GM21786 (cell line): ENCODE results near the gene CACNA1H.
"Not testable (repeated sequence)": the region's sequence is repeated elsewhere in the genome, so short reads cannot be mapped to it uniquely, and the experiment has no call there.

ENCODE experiments used
- ATAC-seq: cut with Tn5 transposase; IDR thresholded peaks from one replicate; pipeline ENCODE4 v1.9.1; 2021; ENCODE audit not compliant: unreplicated experiment

The CACNA1H gene

DNA sequence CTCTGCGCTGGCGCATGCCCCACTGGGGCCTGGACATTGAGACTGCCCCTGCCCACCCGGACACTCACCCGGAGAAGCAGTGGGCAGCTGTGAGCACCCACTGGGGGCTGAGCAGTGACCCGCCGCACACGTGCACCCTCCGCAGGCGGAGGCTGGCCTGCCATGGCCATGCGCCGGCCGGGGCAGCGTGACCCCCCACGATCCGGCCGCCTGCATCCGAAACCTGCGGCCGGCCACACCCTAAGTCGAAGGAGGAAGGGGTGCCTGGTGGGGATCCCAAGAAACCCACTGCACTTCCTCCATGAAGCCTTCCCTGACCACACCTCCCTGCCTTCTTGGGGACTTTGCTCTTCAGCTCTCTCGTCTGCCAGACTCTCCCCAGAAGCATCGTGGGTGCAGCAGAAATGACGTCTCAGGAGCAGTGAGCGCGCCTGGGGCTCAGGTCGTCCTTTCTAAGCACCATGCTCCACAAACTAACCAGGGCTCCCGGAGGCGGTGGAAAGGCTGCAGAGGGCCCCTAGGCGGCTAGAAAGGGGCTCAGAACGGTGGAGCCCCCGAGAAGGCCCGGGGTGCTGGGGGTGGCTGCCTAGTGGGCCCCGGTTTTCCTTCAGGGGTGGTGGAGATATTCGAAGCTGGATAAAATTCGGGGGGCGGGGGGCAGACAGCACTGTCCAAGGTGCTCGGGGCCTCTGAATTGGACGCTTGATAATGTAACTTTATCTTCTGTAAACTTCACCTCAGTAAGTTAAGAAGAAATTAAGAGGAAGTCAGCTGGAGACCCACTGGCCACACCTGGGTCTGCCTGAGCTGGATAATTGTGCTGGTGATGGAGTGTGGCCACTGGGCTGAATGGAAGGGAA, 70.7 kb downstream of the CACNA1H start:
- ATAC-seq: no peak

DNA sequence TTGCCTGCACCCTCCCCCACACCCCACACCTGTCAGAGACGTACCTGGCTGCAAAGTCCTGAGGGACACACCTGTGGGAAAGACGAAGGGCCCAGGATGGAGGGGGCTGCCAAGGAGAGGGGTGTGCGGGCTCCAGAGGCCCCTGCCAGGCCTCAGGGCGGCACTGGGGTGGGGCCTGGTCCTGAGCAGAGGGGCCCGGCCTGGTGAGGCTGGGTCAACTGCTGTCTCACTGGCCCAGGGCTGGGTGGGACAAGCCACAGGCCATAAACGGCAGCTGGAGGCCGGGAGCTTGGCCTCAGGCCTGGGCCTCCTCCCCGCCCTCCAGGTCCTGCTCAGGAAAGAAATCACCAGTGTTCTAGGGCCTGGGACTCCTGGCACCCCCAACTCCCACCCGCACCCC, 71.7 kb downstream of the CACNA1H start:
- ATAC-seq: no peak

DNA sequence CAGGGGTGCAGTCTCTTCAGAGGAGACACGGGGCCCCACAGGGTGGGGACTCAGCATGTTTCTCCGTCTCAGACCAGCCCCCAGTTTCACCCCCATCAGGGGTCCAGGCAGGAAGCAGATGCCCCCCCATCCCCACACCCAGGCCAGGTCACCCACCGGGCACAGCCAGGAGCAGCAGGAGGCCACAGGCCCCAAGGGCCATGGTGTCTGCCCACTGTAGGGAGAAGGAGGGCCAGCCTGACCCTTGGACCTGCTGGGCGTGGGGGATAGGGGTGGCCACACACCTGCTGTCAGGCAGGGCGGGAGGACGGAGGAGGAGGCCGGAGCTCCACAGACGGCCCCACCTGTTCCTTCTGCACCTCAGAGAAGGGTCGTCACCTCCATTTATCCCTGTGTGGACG, 72.1 kb downstream of the CACNA1H start, which contains the start of gene TPSG1:
Gene TPSG1 (minus strand): TSS at position 218 of the 401 bp plus-strand sequence. CDS start 16 bp downstream, at position 202.
- ATAC-seq: no peak

DNA sequence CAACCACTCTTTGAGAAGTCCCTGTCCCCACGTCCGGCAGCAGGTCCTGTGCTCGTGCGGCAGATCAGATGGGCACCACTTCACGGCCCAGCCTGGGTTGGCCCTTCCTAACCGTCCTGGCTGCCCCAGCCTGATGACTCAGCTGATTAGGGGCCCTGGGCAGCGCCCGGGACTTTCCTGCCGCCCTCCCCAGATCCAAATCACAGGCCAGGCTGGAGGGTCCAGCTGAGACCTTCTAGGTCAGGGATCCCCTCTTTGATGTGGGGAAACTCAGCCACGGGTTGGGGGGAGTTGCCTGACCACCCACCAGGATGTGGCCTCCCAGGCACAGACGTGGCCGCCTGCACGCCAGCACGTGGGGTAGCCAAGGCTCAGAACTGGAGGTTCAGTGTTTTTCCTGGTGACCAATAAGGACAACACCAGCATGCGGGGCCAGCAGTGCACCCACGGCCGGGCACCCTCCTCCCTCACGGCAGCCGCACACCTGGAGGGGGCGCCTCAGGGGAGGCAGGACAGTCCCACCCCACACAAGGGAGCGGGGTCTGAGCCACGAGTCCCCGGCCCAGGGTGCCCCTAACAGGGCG, 72.9 kb downstream of the CACNA1H start:
- ATAC-seq: not testable (repeated sequence)

- ATAC-seq: not testable (repeated sequence)
Observed at GRCh38 chr16:1226692-1227091, 73.8 kb downstream of the CACNA1H start.

GRCh38 chr16:1228227-1228626, 75.3 kb downstream of the CACNA1H start:
- not testable (repeated sequence) for ATAC-seq

DNA sequence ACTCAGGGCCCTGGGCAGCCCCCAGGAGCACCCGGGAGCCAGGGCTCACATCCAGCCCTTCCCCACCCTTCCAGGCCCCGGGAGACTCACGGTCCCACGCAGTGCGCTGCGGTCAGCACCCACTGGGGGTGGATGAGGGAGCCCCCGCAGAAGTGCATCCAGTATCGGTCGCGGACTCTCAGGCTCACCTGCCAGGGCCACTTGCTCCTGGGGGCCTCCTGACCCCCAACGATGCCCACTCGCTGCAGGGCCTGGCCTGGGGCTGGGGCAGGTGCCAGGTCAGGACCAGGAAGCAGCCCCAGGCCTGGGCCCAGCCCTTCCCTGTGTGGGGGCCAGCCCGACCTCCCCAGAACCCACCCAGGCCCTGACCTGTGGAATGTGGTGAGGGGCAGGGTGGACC, 76.6 kb downstream of the CACNA1H start:
- not testable (repeated sequence) for ATAC-seq

GRCh38 chr16:1230084-1230470, 77.2 kb downstream of the CACNA1H start, which contains the start of gene TPSB2:
TPSB2 (minus strand) TSS chr16:1230184; CDS start chr16:1229951, 233 bp downstream.
- ATAC-seq: not testable (repeated sequence)

DNA sequence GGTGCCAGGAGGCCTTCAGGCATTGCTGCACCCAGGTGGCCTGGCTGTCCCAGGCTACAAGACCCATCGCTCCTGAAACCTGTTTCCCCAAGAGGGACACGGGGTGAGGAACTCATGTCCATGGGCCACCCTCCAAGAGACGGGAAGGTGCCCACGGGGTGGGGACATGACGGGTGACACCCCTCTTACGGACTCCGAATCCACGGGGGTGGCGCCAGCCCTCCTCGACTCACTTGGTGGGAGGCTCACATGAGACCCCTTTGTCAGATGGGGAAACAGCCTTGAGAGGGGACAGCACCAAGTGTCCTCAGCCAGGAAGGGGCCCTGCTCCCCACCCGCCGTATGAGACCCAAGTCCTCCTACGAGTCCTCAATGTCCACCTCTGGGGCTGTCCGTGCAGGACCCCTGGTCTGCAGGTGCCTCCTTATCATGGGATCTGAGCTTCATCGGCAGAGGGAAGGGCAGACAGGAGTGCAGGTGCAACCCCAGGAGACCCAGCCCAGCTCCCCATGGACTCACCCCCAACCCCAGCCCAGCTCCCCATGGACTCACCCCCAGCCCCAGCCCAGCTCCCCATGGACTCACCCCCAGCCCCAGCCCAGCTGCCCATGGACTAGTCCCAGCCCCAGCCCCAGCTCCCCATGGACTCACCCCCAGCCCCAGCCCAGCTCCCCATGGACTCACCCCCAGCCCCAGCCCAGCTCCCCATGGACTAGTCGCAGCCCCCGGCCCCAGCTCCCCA, 77.7 kb downstream of the CACNA1H start:
- ATAC-seq: not testable (repeated sequence)

- not testable (repeated sequence) for ATAC-seq
Observed at GRCh38 chr16:1231301-1231700, 78.4 kb downstream of the CACNA1H start.

- ATAC-seq: not testable (repeated sequence)
Observed at GRCh38 chr16:1232049-1232748, 79.3 kb downstream of the CACNA1H start.

GRCh38 chr16:1236659-1237058, 83.8 kb downstream of the CACNA1H start:
- not testable (repeated sequence) for ATAC-seq

DNA sequence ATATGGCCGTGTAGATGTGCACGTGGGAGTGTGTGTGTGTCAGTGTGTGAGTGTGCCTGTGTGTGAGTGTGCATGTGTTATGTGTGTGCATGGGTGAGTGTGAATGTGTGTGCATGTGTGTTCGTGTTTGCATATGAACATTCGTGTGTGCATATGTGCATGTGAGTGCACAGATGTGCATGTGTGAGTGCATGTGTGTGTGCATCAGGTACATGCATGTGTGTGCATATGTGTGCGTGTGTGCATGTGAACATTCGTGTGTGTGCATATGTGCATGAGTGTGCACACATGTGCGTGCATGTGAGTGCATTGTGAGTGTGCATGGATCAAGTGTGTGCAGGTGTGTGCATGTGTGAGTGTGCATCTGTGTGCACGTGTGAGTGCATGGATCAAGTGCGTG, 85.1 kb downstream of the CACNA1H start:
- no peak for ATAC-seq

DNA sequence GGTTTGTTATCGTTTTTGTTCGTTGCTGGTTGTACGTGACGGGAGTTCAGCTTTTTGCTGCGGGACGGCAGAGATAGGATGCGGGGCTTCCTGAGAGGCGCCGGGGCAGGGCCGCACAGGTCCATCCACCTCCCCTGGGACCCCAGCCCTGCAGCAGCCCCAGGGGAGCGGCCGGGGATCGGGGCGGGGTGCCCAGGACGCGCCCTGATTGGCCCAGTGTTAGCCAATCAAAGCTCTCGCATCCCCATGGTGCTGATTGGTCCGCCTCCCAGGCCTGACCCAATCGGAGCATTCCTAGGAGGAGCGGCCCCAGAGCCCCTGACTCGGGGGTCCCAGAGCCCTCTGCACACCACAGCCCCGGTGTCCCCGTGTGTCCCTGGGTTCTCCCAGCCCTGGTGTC, 86.0 kb downstream of the CACNA1H start:
- ATAC-seq: not testable (repeated sequence)

DNA sequence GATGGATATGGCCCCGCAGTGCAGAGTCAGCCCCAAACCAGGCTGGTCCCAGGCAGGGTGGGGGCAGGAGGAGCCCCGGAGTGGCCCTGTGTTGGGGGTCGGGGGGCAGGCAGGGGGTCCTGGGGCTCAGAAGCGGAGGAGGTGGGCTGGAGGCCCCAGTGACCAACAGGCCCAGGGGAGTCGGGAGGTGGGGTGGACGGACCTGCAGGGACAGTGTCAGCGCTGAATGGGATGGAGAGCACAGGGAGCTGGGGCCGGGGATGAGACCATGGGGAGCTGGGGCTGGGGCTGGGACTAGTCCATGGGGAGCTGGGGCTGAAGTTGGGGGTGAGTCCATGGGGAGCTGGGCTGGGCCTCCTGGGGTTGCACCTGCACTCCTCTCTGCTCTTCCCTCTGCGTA, 86.7 kb downstream of the CACNA1H start:
- ATAC-seq: not testable (repeated sequence)

- ATAC-seq: not testable (repeated sequence)
Observed at GRCh38 chr16:1240436-1240835, 87.5 kb downstream of the CACNA1H start, which contains the start of gene TPSAB1. TPSAB1 (plus strand) TSS chr16:1240705; CDS start chr16:1240939, 234 bp downstream.

GRCh38 chr16:1241081-1241480, 88.2 kb downstream of the CACNA1H start:
- not testable (repeated sequence) for ATAC-seq

GRCh38 chr16:1243363-1243762, 90.5 kb downstream of the CACNA1H start:
- not testable (repeated sequence) for ATAC-seq

- not testable (repeated sequence) for ATAC-seq
Observed at GRCh38 chr16:1243907-1244850, 91.3 kb downstream of the CACNA1H start.
